Thyroid gland (tissue), 4 donors: ENCODE data around the gene RGS5. TPM values are rescaled to one million over a fixed set of nuclear protein-coding genes. Genes with fewer than 3 reads are reported as not detected.

Experiments
- DNase-seq, 2 donors: peaks; one replicate each; pipeline ENCODE4 v3.0.0-alpha.2; 2019
- H3K27ac ChIP-seq, 3 donors: fragments of 200-600 bp; sonication (generic); 1 replicate in 2 of 3; 2 replicates in 1 of 3; pipeline ENCODE4 v1.5.1; 2016 to 2019; ENCODE audit warnings: mild to moderate bottlenecking in 1 of 3, moderate library complexity in 1 of 3
- H3K27me3 ChIP-seq: fragments of 200-600 bp; sonication (generic); one replicate; pipeline ENCODE4 v1.5.1; 2019
- H3K36me3 ChIP-seq, 2 donors: fragments of 200-600 bp; sonication (generic); one replicate each; pipeline ENCODE4 v1.5.1; 2016 to 2019
- H3K4me1 ChIP-seq, 2 donors: fragments of 200-600 bp; sonication (generic); one replicate each; pipeline ENCODE4 v1.5.1; 2017 to 2019
- H3K4me3 ChIP-seq, 3 donors: fragments of 200-600 bp; sonication (generic); replicated peaks in 1 of 3; 1 replicate in 2 of 3; 2 replicates in 1 of 3; pipeline ENCODE4 v1.5.1; 2016; ENCODE audit warnings: mild to moderate bottlenecking in 1 of 3
- H3K9me3 ChIP-seq: fragments of 200-600 bp; sonication (generic); one replicate; pipeline ENCODE4 v1.5.1; 2017
- CTCF ChIP-seq, 6 experiments: fragments of 200-600 bp in 3 of 6; fragments of 450-650 bp in 3 of 6; sonication (generic) in 3 of 6; IDR thresholded peaks; one replicate each; pipeline ENCODE4 v1.5.1; 2016 to 2019; ENCODE audit warnings: antibody characterized with exemption in 6 of 6, mild to moderate bottlenecking in 2 of 6, inconsistent platforms in 1 of 6, moderate library complexity in 1 of 6
- POLR2A ChIP-seq, 2 donors: fragments of 450-650 bp; IDR thresholded peaks; one replicate each; pipeline ENCODE4 v1.6.1; 2017; ENCODE audit warnings: antibody characterized with exemption in 2 of 2, mild to moderate bottlenecking in 2 of 2, moderate library complexity in 1 of 2
- WGBS, 2 donors: methylation state at CpG; one replicate each; pipeline ENCODE4 v1.1.5; 2017; 5-methylcytosine and 5-hydroxymethylcytosine counted together
- intact Hi-C: fragments of 100-400 bp; cut with DNase I; formaldehyde crosslinking; loops from one replicate; pipeline ENCODE4 v1.15.1; 2023
- total RNA-seq, 4 donors: library from RNA; depleted of rRNA; stranded (reverse); fragments of >200 nt; gene quantifications; one replicate each; pipeline ENCODE4 v1.2.3, GENCODE V29; 2016

RGS5 gene
- total RNA-seq, 4 donors from 2014 or later = 72.3 to 532 (median 103) TPM

GRCh38 chr1:163130225-163130856 is 72.4 kb downstream of the RGS5 start:
- no peak for TF ChIP-seq CTCF (IDR thresholded peaks at IDR 0.05)
- no peak overlapping the region for H3K27ac ChIP-seq
- no peaks in the 10 kb centered on the region for H3K4me1 ChIP-seq
- H3K4me3 ChIP-seq = no peak overlapping the region
- no peak for DNase-seq
- H3K9me3 ChIP-seq = no peaks in the 10 kb centered on the region
- H3K36me3 ChIP-seq = no peaks in the 10 kb centered on the region
- intact Hi-C loops = no loop called here
- no peaks in the 10 kb centered on the region for H3K27me3 ChIP-seq
- 69 to 79% methylated on average over 1 of the region's 1 CpG for whole genome bisulfite sequencing, 2 donors

- Histone ChIP-seq H3K27ac (no peak overlapping the region), H3K36me3 (no peaks in the 10 kb centered on the region), H3K9me3 (no peaks in the 10 kb centered on the region), H3K4me1 (no peaks in the 10 kb centered on the region), H3K4me3 (no peak overlapping the region), H3K27me3 (no peaks in the 10 kb centered on the region)
- intact Hi-C loops = no loop called here
- TF ChIP-seq POLR2A (IDR thresholded peaks at IDR 0.05) = no peak
- no peak for TF ChIP-seq CTCF (IDR thresholded peaks at IDR 0.05)
- DNase-seq = no peak
- WGBS, 2 donors = 88 to 91% methylated on average over 2 of the region's 2 CpGs
Observed at GRCh38 chr1:163128282-163128681, 74.4 kb downstream of the RGS5 start.

GRCh38 chr1:163124812-163125211 is 77.9 kb downstream of the RGS5 start:
- H3K27ac ChIP-seq = no peak overlapping the region
- H3K4me1 ChIP-seq = no peaks in the 10 kb centered on the region
- H3K9me3 ChIP-seq = no peaks in the 10 kb centered on the region
- H3K36me3 ChIP-seq = no peaks in the 10 kb centered on the region
- no peak for DNase-seq
- no peak overlapping the region for H3K4me3 ChIP-seq
- TF ChIP-seq CTCF (IDR thresholded peaks at IDR 0.05) (no peak), POLR2A (IDR thresholded peaks at IDR 0.05) (no peak)
- H3K27me3 ChIP-seq = no peaks in the 10 kb centered on the region
- 70 to 77% methylated on average over 4 of the region's 4 CpGs for WGBS, 2 donors
- intact Hi-C loops = no loop called here

- intact Hi-C loops = no loop called here
- Histone ChIP-seq H3K27ac (no peak overlapping the region), H3K27me3 (no peaks in the 10 kb centered on the region), H3K4me1 (no peaks in the 10 kb centered on the region), H3K36me3 (no peaks in the 10 kb centered on the region), H3K4me3 (no peak overlapping the region), H3K9me3 (no peaks in the 10 kb centered on the region)
- TF ChIP-seq CTCF (IDR thresholded peaks at IDR 0.05) (no peak), POLR2A (IDR thresholded peaks at IDR 0.05) (no peak)
- WGBS, 2 donors = 62 to 76% methylated on average over 1 of the region's 1 CpG
- no peak for DNase-seq
Observed at GRCh38 chr1:163120372-163120771, 82.3 kb downstream of the RGS5 start.

- no peak for DNase-seq
- no peaks in the 10 kb centered on the region for H3K27me3 ChIP-seq
- H3K4me1 ChIP-seq = no peaks in the 10 kb centered on the region
- TF ChIP-seq POLR2A (IDR thresholded peaks at IDR 0.05) (no peak), CTCF (IDR thresholded peaks at IDR 0.05) (no peak)
- no peaks in the 10 kb centered on the region for H3K9me3 ChIP-seq
- no peaks in the 10 kb centered on the region for H3K36me3 ChIP-seq
- no peak overlapping the region for H3K4me3 ChIP-seq
- H3K27ac ChIP-seq = no peak overlapping the region
- intact Hi-C loops = no loop called here
Observed at GRCh38 chr1:163119707-163120106, 83.0 kb downstream of the RGS5 start.
